Measurements from ENCODE around the gene CEP192. TPM values are rescaled to one million over a fixed set of nuclear protein-coding genes. Genes with fewer than 3 reads are reported as not detected.
"Not testable (repeated sequence)": the region's sequence is repeated elsewhere in the genome, so short reads cannot be mapped to it uniquely, and the experiment has no call there.

CEP192 gene
- total and polyA plus RNA-seq, 2 of the 13 experiments (the other 11 are each of a cell fraction or from before 2014, with no cell fraction given) = 15.3 to 24.7 TPM

GRCh38 chr18:13078065-13078464 is 86.9 kb downstream of the CEP192 start:
- POLR2A ChIA-PET; H2AFZ ChIP-seq (ENCODE audit: low read length); H4K20me1 ChIP-seq (ENCODE audit: insufficient read depth, low read length); BruUV-seq (replicated peaks); H3K4me2 ChIP-seq (ENCODE audit: low read depth, low read length); ATAC-seq; H3K9me3 ChIP-seq (ENCODE audit: low read length); H3K4me1 ChIP-seq (ENCODE audit: insufficient read depth, low read length); DNase-seq (ENCODE audit: low spot score); CTCF ChIA-PET (ENCODE audit: low intra/inter-chr PET ratio, low total read pairs); H3K9ac ChIP-seq (ENCODE audit: insufficient read depth, low read depth, low read length); H3K27ac ChIP-seq (ENCODE audit: extremely low read length, insufficient read depth, low read length); H3K27me3 ChIP-seq (ENCODE audit: control insufficient read depth in 1 of 2, insufficient read depth in 2 of 2, low read length in 2 of 2); H3K79me2 ChIP-seq (ENCODE audit: insufficient read depth, low read length); H3K4me3 ChIP-seq (replicated peaks in 1 of 3; ENCODE audit: insufficient read depth in 1 of 3, low read depth in 2 of 3, low read length in 3 of 3); FAIRE-seq; in situ Hi-C loops (cut with HindIII; ENCODE audit: extremely low pct_ligation_motif_present, low pct_unique_long_range_greater_than_20kb): not testable (repeated sequence)
- peaks cover 5 to 17% of the 10 kb centered on the region in 2 experiments; a peak in 4 of 5 replicates for H3K36me3 ChIP-seq (replicated peaks in 1 of 2; ENCODE audit: control insufficient read depth in 1 of 2, insufficient read depth in 2 of 2, low read length in 2 of 2)
- intact Hi-C loops (cut with micrococcal nuclease; ENCODE audit: unreplicated experiment) = loop anchor here (10.0 kb wide), 1 partner anchor 83 kb away; the partner anchor contains the start of gene CEP192

DNA sequence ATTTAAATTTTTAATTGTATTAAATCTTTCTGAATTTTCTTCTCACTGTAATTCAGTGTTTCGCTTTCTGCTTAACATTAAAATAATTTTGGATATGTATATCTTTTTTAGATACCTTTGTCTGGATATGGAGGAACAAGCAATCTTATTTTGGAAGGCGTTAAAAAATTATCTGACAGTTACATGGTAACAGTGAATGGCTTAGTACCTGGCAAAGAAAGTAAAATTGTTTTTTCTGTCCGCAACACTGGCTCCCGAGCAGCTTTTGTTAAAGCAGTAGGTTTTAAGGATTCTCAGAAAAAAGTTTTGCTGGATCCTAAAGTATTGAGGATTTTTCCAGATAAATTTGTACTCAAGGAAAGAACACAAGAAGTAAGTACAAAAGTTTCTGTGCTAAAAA is 95.7 kb downstream of the CEP192 start:
- Histone ChIP-seq H3K9ac (ENCODE audit: insufficient read depth, low read depth, low read length) (no peak overlapping the region), H3K9me3 (ENCODE audit: low read length) (no peaks in the 10 kb centered on the region), H2AFZ (ENCODE audit: low read length) (no peak overlapping the region), H3K4me2 (ENCODE audit: low read depth, low read length) (no peak overlapping the region), H3K79me2 (ENCODE audit: insufficient read depth, low read length) (no peaks in the 10 kb centered on the region), H3K4me3 (replicated peaks in 1 of 3; ENCODE audit: insufficient read depth in 1 of 3, low read depth in 2 of 3, low read length in 3 of 3) (no peak overlapping the region), H4K20me1 (ENCODE audit: insufficient read depth, low read length) (no peaks in the 10 kb centered on the region), H3K27me3 (ENCODE audit: control insufficient read depth in 1 of 2, insufficient read depth in 2 of 2, low read length in 2 of 2) (no peaks in the 10 kb centered on the region), H3K4me1 (ENCODE audit: insufficient read depth, low read length) (no peaks in the 10 kb centered on the region), H3K36me3 (replicated peaks in 1 of 2; ENCODE audit: control insufficient read depth in 1 of 2, insufficient read depth in 2 of 2, low read length in 2 of 2) (peaks cover 5 to 14% of the 10 kb centered on the region in 2 experiments; a peak in 4 of 5 replicates), H3K27ac (ENCODE audit: extremely low read length, insufficient read depth, low read length) (no peak overlapping the region)
- TF ChIP-seq RXRB (CRISPR knock-in tag; IDR thresholded peaks at IDR 0.05; ENCODE audit: borderline replicate concordance) = no peak
- DNase-seq (ENCODE audit: low spot score) (no peak), ATAC-seq (no peak), FAIRE-seq (no peak)
- intact Hi-C loops (cut with micrococcal nuclease; ENCODE audit: unreplicated experiment) = no loop called here
- in situ Hi-C loops (cut with HindIII; ENCODE audit: extremely low pct_ligation_motif_present, low pct_unique_long_range_greater_than_20kb) = no loop called here
- CTCF ChIA-PET (ENCODE audit: low intra/inter-chr PET ratio, low total read pairs) = no interaction called here
- POLR2A ChIA-PET = no interaction called here
- BruUV-seq (replicated peaks) = no TSS peak
- WGBS (ENCODE audit: low lambda C conversion rate) = 97% methylated on average over 4 of the region's 4 CpGs

- Histone ChIP-seq H3K9ac (ENCODE audit: insufficient read depth, low read depth, low read length) (no peak overlapping the region), H3K27ac (ENCODE audit: extremely low read length, insufficient read depth, low read length) (no peak overlapping the region), H3K79me2 (ENCODE audit: insufficient read depth, low read length) (no peaks in the 10 kb centered on the region), H4K20me1 (ENCODE audit: insufficient read depth, low read length) (no peaks in the 10 kb centered on the region), H3K4me2 (ENCODE audit: low read depth, low read length) (no peak overlapping the region), H3K4me1 (ENCODE audit: insufficient read depth, low read length) (no peaks in the 10 kb centered on the region), H2AFZ (ENCODE audit: low read length) (no peak overlapping the region), H3K27me3 (ENCODE audit: control insufficient read depth in 1 of 2, insufficient read depth in 2 of 2, low read length in 2 of 2) (no peaks in the 10 kb centered on the region), H3K4me3 (replicated peaks in 1 of 3; ENCODE audit: insufficient read depth in 1 of 3, low read depth in 2 of 3, low read length in 3 of 3) (no peak overlapping the region), H3K36me3 (replicated peaks in 1 of 2; ENCODE audit: control insufficient read depth in 1 of 2, insufficient read depth in 2 of 2, low read length in 2 of 2) (peaks cover 9 to 46% of the 10 kb centered on the region in 2 experiments), H3K9me3 (ENCODE audit: low read length) (no peaks in the 10 kb centered on the region)
- DNase-seq (ENCODE audit: low spot score) (no peak), ATAC-seq (no peak), FAIRE-seq (no peak)
- in situ Hi-C loops (cut with HindIII; ENCODE audit: extremely low pct_ligation_motif_present, low pct_unique_long_range_greater_than_20kb) (no loop called here), intact Hi-C loops (cut with micrococcal nuclease; ENCODE audit: unreplicated experiment) (no loop called here)
- 97% methylated on average over 12 of the region's 12 CpGs for WGBS (ENCODE audit: low lambda C conversion rate)
- TF ChIP-seq ZNF484 (CRISPR knock-in tag; IDR thresholded peaks at IDR 0.05; ENCODE audit: borderline replicate concordance, low read depth) = no peak
- TF ChIP-seq ZNF558 (CRISPR knock-in tag; IDR thresholded peaks at IDR 0.05; ENCODE audit: borderline replicate concordance) = no peak
- no peak for TF ChIP-seq NFE2 (CRISPR knock-in tag; IDR thresholded peaks at IDR 0.05)
- TF ChIP-seq ZFP36 (IDR thresholded peaks at IDR 0.05; ENCODE audit: borderline replicate concordance, low read depth, low read length, partially characterized antibody) = no peak
- TF ChIP-seq HHEX (CRISPR knock-in tag; IDR thresholded peaks at IDR 0.05) = no peak
- TF ChIP-seq ATF7 (IDR thresholded peaks at IDR 0.05) = no peak
- no peak for TF ChIP-seq ATF7 (CRISPR knock-in tag; IDR thresholded peaks at IDR 0.05)
- TF ChIP-seq, protein P1, sequence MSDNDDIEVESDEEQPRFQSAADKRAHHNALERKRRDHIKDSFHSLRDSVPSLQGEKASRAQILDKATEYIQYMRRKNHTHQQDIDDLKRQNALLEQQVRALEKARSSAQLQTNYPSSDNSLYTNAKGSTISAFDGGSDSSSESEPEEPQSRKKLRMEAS (IDR thresholded peaks at IDR 0.05) = no peak
- TF ChIP-seq TCF12 (IDR thresholded peaks at IDR 0.05) = no peak
- no peak for TF ChIP-seq TCF12 (CRISPR knock-in tag; IDR thresholded peaks at IDR 0.05)
- no peak for TF ChIP-seq FOXO1 (CRISPR knock-in tag; IDR thresholded peaks at IDR 0.05)
- no peak for TF ChIP-seq SMARCE1 (IDR thresholded peaks at IDR 0.05; ENCODE audit: borderline replicate concordance)
- ChIA-PET POLR2A (no interaction called here), CTCF (ENCODE audit: low intra/inter-chr PET ratio, low total read pairs) (no interaction called here)
- BruUV-seq (replicated peaks) = no TSS peak
These were observed 104.3 kb downstream of the CEP192 start for GRCh38 chr18:13095466-13095865.

Measured in HepG2 (cell line).